Neuronal stem cell (in vitro differentiated cells): ENCODE results near the gene KRR1.

Source experiments
- DNase-seq: peaks from one replicate; pipeline ENCODE4 v3.0.0-alpha.2; 2013; ENCODE audit warnings: low spot score
- H2AFZ ChIP-seq: one replicate; pipeline ENCODE4 v1.6.1; 2013; ENCODE audit warnings: mild to moderate bottlenecking, low read length, inconsistent platforms
- H2AK5ac ChIP-seq: 2 replicates; pipeline ENCODE4 v1.6.1; 2013; ENCODE audit warnings: low read depth, mild to moderate bottlenecking, inconsistent platforms, low read length, moderate library complexity, mixed read lengths
- H2BK120ac ChIP-seq: 2 replicates; pipeline ENCODE4 v1.6.1; 2013; ENCODE audit warnings: low read depth, mild to moderate bottlenecking, inconsistent platforms, low read length, moderate library complexity, mixed read lengths
- H2BK12ac ChIP-seq: one replicate; pipeline ENCODE4 v1.6.1; 2013; ENCODE audit warnings: low read length, inconsistent platforms
- H2BK15ac ChIP-seq: 2 replicates; pipeline ENCODE4 v1.6.1; 2013; ENCODE audit warnings: mild to moderate bottlenecking, low read length, inconsistent platforms, mixed read lengths
- H2BK5ac ChIP-seq: one replicate; pipeline ENCODE4 v1.6.1; 2013; ENCODE audit warnings: inconsistent platforms, mild to moderate bottlenecking, low read length, moderate library complexity
- H3K14ac ChIP-seq: one replicate; pipeline ENCODE4 v1.6.1; 2013; ENCODE audit warnings: low read length, inconsistent platforms
- H3K18ac ChIP-seq: 2 replicates; pipeline ENCODE4 v1.6.1; 2013; ENCODE audit warnings: low read length, inconsistent platforms
- H3K23ac ChIP-seq: 2 replicates; pipeline ENCODE4 v1.6.1; 2013; ENCODE audit warnings: low read depth, mild to moderate bottlenecking, mixed read lengths, low read length, inconsistent platforms; ENCODE audit not compliant: poor library complexity
- H3K27ac ChIP-seq: replicated peaks from 3 replicates; pipeline ENCODE4 v1.5.1; 2013; ENCODE audit warnings: low read length, inconsistent platforms
- H3K27me3 ChIP-seq, 3 experiments: 2 replicates each; pipeline ENCODE4 v1.6.1; 2013; ENCODE audit warnings: low read length in 3 of 3, mild to moderate bottlenecking in 2 of 3, inconsistent platforms in 1 of 3, low read depth in 1 of 3, mixed read lengths in 1 of 3, moderate library complexity in 1 of 3; ENCODE audit not compliant: control insufficient read depth in 3 of 3, insufficient read depth in 3 of 3
- H3K36me3 ChIP-seq, 2 donors: replicated peaks in 1 of 2; 2 replicates each; pipeline ENCODE4 v1.6.1; 2013; ENCODE audit warnings: low read length in 2 of 2; ENCODE audit not compliant: control insufficient read depth in 2 of 2, insufficient read depth in 2 of 2
- H3K4ac ChIP-seq: 2 replicates; pipeline ENCODE4 v1.6.1; 2013; ENCODE audit warnings: inconsistent platforms, mild to moderate bottlenecking, low read length, moderate library complexity
- H3K4me1 ChIP-seq, 2 donors: 1 replicate in 1 of 2; 2 replicates in 1 of 2; pipeline ENCODE4 v1.6.1; 2013; ENCODE audit warnings: low read length in 2 of 2, low read depth in 1 of 2; ENCODE audit not compliant: control insufficient read depth in 2 of 2, insufficient read depth in 1 of 2
- H3K4me2 ChIP-seq: one replicate; pipeline ENCODE4 v1.6.1; 2013; ENCODE audit warnings: mild to moderate bottlenecking, low read length, inconsistent platforms; ENCODE audit not compliant: insufficient read depth, poor library complexity, severe bottlenecking
- H3K4me3 ChIP-seq, 2 donors: 2 replicates each; pipeline ENCODE4 v1.5.1; 2013; ENCODE audit warnings: low read length in 2 of 2, mild to moderate bottlenecking in 2 of 2, inconsistent platforms in 1 of 2, moderate library complexity in 1 of 2
- H3K79me1 ChIP-seq: one replicate; pipeline ENCODE4 v1.6.1; 2013; ENCODE audit warnings: low read depth, mild to moderate bottlenecking, inconsistent platforms, low read length, moderate library complexity
- H3K9ac ChIP-seq: one replicate; pipeline ENCODE4 v1.6.1; 2013; ENCODE audit warnings: mild to moderate bottlenecking, low read depth, low read length, inconsistent platforms; ENCODE audit not compliant: poor library complexity
- H3K9me3 ChIP-seq, 2 donors: replicated peaks in 1 of 2; 2 replicates each; pipeline versions ENCODE3 to v1.6.1; 2013; ENCODE audit warnings: low read length in 2 of 2, mild to moderate bottlenecking in 2 of 2, inconsistent platforms in 1 of 2, low read depth in 1 of 2, mixed read lengths in 1 of 2, moderate library complexity in 1 of 2; ENCODE audit not compliant: control insufficient read depth in 2 of 2, insufficient read depth in 1 of 2
- H4K8ac ChIP-seq: one replicate; pipeline ENCODE4 v1.6.1; 2013; ENCODE audit warnings: low read depth, mild to moderate bottlenecking, inconsistent platforms, low read length, moderate library complexity
- H4K91ac ChIP-seq: one replicate; pipeline ENCODE4 v1.6.1; 2013; ENCODE audit warnings: low read length, low read depth, mild to moderate bottlenecking, inconsistent platforms; ENCODE audit not compliant: poor library complexity
- WGBS, 2 donors: extraction: QIAGEN DNeasy Blood & Tissue Kit; methylation state at CpG; one replicate each; pipeline ENCODE4 v1.1.7; 2013; ENCODE audit warnings: missing lambda C conversion rate in 2 of 2, mixed read lengths in 1 of 2; ENCODE audit not compliant: insufficient read length in 2 of 2, insufficient replicate concordance in 1 of 2; ENCODE audit errors: extremely low coverage in 2 of 2; 5-methylcytosine and 5-hydroxymethylcytosine counted together

Gene KRR1

DNA sequence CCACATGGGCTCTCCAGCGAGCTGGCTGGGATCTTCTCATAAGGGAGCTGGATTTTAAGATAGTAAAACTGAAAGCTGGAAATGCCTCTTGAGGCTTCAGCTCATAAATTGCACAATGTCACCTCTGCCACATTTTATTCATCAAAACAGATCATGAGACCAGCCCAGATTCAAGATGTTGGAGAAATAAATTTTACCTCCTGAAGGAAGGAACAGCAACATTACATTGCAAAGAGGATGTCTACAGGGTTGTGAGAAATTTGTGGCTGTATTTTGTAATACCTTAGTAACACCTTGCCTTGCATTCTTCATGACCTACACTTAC lies 43.1 kb upstream of the KRR1 start:
- H3K27ac ChIP-seq: no peak overlapping the region
- WGBS, 2 donors: no CpG with 5 or more reads among the region's 1 CpG

DNA sequence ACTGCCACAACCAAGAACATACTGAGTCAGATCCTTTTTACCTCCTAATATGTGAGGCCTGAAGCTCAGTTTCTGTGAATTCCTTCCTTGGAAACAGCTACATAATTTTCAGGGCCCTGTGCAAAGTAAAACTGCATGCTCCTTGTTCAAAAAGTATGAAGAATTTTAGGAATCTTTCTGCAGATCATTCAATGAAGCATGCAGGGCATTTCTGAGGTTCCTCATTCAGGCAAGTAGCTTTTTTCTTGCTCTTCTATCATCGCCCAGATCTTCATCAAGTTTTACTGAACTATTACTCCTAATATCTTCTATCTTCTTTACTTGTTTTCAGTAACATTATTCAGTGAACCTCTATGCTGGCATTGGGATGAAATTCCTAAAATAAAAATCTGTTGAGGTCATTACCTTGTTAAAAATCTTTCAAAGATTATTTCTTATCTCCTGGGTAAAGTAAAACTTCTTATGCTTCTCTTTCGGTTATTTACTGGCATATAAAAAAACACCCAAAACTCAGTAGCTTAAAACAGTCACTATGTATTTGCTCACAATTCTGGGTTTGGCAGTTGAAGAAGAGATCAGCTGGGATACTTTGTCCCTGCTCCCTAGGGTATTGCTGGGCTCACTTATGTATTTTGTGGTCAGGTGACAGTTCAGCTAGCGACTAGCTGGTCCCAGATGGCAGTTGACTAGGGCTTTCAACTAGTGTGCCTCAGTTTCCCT lies 42.6 kb upstream of the KRR1 start:
- Histone ChIP-seq H2BK5ac (no peak overlapping the region), H3K27me3 (no peaks in the 10 kb centered on the region), H3K4me2 (no peak overlapping the region), H3K36me3 (no peaks in the 10 kb centered on the region), H2BK120ac (no peak overlapping the region), H3K9ac (no peak overlapping the region), H3K79me1 (no peaks in the 10 kb centered on the region), H3K18ac (no peak overlapping the region), H3K4me3 (no peak overlapping the region), H3K4ac (no peak overlapping the region), H2BK15ac (no peak overlapping the region), H3K27ac (peak overlapping the region; percentile 12), H3K9me3 (no peaks in the 10 kb centered on the region), H3K23ac (no peak overlapping the region), H2AK5ac (no peak overlapping the region), H2BK12ac (no peak overlapping the region), H4K91ac (no peak overlapping the region), H2AFZ (peak overlapping the region; percentile 15), H3K14ac (no peak overlapping the region), H3K4me1 (peaks cover 4 to 7% of the 10 kb centered on the region in 2 donors), H4K8ac (no peak overlapping the region)
- DNase-seq: no peak
- no CpG with 5 or more reads among the region's 3 CpGs for WGBS, 2 donors

More for the DNA sequence above, 43.1 kb upstream of the KRR1 start:
- H2AFZ ChIP-seq: no peak overlapping the region
- H2BK15ac ChIP-seq: no peak overlapping the region
- no peak overlapping the region for H3K18ac ChIP-seq
- no peak overlapping the region for H3K9ac ChIP-seq
- H3K27me3 ChIP-seq: no peaks in the 10 kb centered on the region
- no peak overlapping the region for H4K91ac ChIP-seq
- no peak overlapping the region for H2BK5ac ChIP-seq
- no peak overlapping the region for H3K14ac ChIP-seq
- DNase-seq: no peak
- no peaks in the 10 kb centered on the region for H3K9me3 ChIP-seq
- H4K8ac ChIP-seq: no peak overlapping the region
- no peak overlapping the region for H2BK12ac ChIP-seq
- no peak overlapping the region for H2AK5ac ChIP-seq
- H3K4me3 ChIP-seq: no peak overlapping the region
- no peak overlapping the region for H3K4ac ChIP-seq
- no peak overlapping the region for H3K23ac ChIP-seq
- H3K79me1 ChIP-seq: no peaks in the 10 kb centered on the region
- H2BK120ac ChIP-seq: no peak overlapping the region
- no peaks in the 10 kb centered on the region for H3K36me3 ChIP-seq
- H3K4me1 ChIP-seq: peaks cover 4 to 7% of the 10 kb centered on the region in 2 donors
- H3K4me2 ChIP-seq: no peak overlapping the region

DNA sequence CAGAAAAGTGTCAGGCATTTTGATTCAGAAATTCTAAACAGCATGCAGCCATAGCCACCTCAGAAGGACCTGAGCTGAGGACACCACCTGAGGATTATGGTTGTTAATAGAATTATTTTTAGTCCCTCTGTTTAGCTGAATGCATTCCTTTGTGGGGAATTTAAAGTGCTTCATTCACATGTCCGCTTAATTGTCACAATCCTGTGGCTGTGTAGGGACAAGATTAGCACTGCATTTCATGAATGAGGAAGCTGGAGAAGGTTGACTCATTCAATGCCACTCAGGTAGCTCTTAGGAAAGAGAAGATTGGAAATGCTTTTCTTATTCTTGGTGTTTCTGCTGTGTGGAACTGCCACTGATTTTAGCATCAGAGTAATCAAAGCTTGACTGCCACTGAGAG lies 42.0 kb upstream of the KRR1 start:
- peaks cover 2 to 4% of the 10 kb centered on the region in 2 donors for H3K4me1 ChIP-seq
- no peak overlapping the region for H3K9ac ChIP-seq
- no peak overlapping the region for H4K8ac ChIP-seq
- H2BK15ac ChIP-seq: no peak overlapping the region
- no peak overlapping the region for H3K18ac ChIP-seq
- WGBS, 2 donors: no CpG with 5 or more reads among the region's 1 CpG
- no peak overlapping the region for H4K91ac ChIP-seq
- no peak overlapping the region for H2BK120ac ChIP-seq
- no peaks in the 10 kb centered on the region for H3K27me3 ChIP-seq
- H3K27ac ChIP-seq: peak overlapping the region; percentile 12
- H3K9me3 ChIP-seq: no peaks in the 10 kb centered on the region
- H2AK5ac ChIP-seq: no peak overlapping the region
- H2BK12ac ChIP-seq: no peak overlapping the region
- H3K36me3 ChIP-seq: no peaks in the 10 kb centered on the region
- no peak overlapping the region for H3K23ac ChIP-seq
- no peak overlapping the region for H3K4me2 ChIP-seq
- H3K4ac ChIP-seq: no peak overlapping the region
- no peaks in the 10 kb centered on the region for H3K79me1 ChIP-seq
- no peak overlapping the region for H3K14ac ChIP-seq
- DNase-seq: peak; percentile 31
- H3K4me3 ChIP-seq: no peak overlapping the region
- H2BK5ac ChIP-seq: no peak overlapping the region
- H2AFZ ChIP-seq: peak overlapping the region; percentile 15

DNA sequence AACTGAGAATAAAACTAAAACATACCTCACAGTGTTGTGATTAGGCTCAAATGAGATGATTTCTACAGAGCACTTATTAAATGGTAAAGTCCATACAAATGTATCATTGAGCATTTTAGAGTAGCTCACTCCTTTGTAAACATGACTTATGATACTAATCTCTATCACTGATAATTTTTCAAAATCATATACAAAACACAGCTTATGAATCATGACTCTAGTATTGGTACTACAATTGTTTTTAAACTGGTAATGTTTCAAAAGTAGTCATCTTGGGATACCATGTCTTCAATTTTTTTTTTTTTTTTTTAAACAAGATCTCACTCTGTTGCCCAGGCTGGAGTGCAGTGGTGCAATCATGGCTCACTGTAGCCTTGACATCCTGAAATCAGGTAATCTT lies 40.1 kb upstream of the KRR1 start:
- H3K23ac ChIP-seq: no peak overlapping the region
- H3K4me2 ChIP-seq: no peak overlapping the region
- no peak overlapping the region for H4K8ac ChIP-seq
- H3K4me1 ChIP-seq: peaks cover 0 to 2% of the 10 kb centered on the region in 2 donors
- H3K18ac ChIP-seq: no peak overlapping the region
- H2BK5ac ChIP-seq: no peak overlapping the region
- no peak overlapping the region for H2BK12ac ChIP-seq
- H2BK15ac ChIP-seq: no peak overlapping the region
- no peak overlapping the region for H3K27ac ChIP-seq
- H3K9ac ChIP-seq: no peak overlapping the region
- no peak for DNase-seq
- H3K79me1 ChIP-seq: no peaks in the 10 kb centered on the region
- H3K9me3 ChIP-seq: no peaks in the 10 kb centered on the region
- no peak overlapping the region for H2BK120ac ChIP-seq
- H3K4me3 ChIP-seq: no peak overlapping the region
- no peaks in the 10 kb centered on the region for H3K36me3 ChIP-seq
- no peak overlapping the region for H3K4ac ChIP-seq
- H4K91ac ChIP-seq: no peak overlapping the region
- no peak overlapping the region for H2AK5ac ChIP-seq
- H2AFZ ChIP-seq: no peak overlapping the region
- no peak overlapping the region for H3K14ac ChIP-seq
- no peaks in the 10 kb centered on the region for H3K27me3 ChIP-seq
